Uterus (tissue), 2 donors: Measurements from ENCODE around the gene STIM1.

Experiments used
- POLR2A ChIP-seq, 2 donors: fragments of 450-650 bp; IDR thresholded peaks; one replicate each; pipeline ENCODE4 v1.6.1; 2016; ENCODE audit warnings: antibody characterized with exemption in 2 of 2, mild to moderate bottlenecking in 1 of 2, moderate library complexity in 1 of 2
- TF ChIP-seq, protein P1 (sequence below), 4 experiments: fragments of 200-600 bp in 2 of 4; fragments of 450-650 bp in 2 of 4; sonication (generic) in 2 of 4; IDR thresholded peaks; one replicate each; pipeline ENCODE4 v1.5.1; 2016 to 2019; ENCODE audit warnings: antibody characterized with exemption in 4 of 4, mild to moderate bottlenecking in 2 of 4, moderate library complexity in 1 of 4

- TF ChIP-seq, protein P1, sequence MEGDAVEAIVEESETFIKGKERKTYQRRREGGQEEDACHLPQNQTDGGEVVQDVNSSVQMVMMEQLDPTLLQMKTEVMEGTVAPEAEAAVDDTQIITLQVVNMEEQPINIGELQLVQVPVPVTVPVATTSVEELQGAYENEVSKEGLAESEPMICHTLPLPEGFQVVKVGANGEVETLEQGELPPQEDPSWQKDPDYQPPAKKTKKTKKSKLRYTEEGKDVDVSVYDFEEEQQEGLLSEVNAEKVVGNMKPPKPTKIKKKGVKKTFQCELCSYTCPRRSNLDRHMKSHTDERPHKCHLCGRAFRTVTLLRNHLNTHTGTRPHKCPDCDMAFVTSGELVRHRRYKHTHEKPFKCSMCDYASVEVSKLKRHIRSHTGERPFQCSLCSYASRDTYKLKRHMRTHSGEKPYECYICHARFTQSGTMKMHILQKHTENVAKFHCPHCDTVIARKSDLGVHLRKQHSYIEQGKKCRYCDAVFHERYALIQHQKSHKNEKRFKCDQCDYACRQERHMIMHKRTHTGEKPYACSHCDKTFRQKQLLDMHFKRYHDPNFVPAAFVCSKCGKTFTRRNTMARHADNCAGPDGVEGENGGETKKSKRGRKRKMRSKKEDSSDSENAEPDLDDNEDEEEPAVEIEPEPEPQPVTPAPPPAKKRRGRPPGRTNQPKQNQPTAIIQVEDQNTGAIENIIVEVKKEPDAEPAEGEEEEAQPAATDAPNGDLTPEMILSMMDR (IDR thresholded peaks at IDR 0.05): no peak
- TF ChIP-seq POLR2A (IDR thresholded peaks at IDR 0.05): no peak
Measured at GRCh38 chr11:3817181-3817800, 38.2 kb upstream of the STIM1 start.
